Choroid plexus epithelial cell (primary cell): ENCODE results near the gene MFAP3.

ENCODE experiments used
- DNase-seq: peaks from one replicate; pipeline ENCODE4 v3.0.0-alpha.2; 2010; ENCODE audit warnings: low read depth
- H3K4me3 ChIP-seq: 2 replicates; pipeline ENCODE4 v1.5.1; 2011; ENCODE audit warnings: low read depth, mild to moderate bottlenecking, control low read depth, low read length, moderate library complexity
- TF ChIP-seq, protein P1 (sequence below): conservative IDR thresholded peaks from 2 replicates; pipeline ENCODE4 v1.5.1; 2011; ENCODE audit warnings: low read depth, mild to moderate bottlenecking, control low read depth, inconsistent platforms, low read length, moderate library complexity

The MFAP3 gene

DNA sequence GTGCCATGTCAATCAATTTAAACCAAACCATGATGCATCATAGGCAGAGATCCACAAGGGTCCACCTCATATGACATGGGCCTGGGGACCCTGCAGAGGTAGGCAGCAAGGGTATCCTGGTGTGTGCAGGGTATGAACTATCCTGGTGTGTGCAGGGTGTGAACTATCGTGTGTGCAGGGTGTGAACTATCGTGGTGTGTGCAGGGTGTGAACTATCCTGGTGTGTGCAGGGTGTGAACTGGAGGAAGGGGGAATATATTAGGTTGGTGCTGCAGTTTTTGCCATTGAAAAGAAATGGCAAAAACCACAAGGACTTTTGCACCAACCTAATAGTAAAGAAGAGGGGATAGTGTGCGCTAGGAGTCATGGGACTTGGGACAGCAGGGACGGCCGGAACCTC lies 50.0 kb downstream of the MFAP3 start:
- TF ChIP-seq, protein P1, sequence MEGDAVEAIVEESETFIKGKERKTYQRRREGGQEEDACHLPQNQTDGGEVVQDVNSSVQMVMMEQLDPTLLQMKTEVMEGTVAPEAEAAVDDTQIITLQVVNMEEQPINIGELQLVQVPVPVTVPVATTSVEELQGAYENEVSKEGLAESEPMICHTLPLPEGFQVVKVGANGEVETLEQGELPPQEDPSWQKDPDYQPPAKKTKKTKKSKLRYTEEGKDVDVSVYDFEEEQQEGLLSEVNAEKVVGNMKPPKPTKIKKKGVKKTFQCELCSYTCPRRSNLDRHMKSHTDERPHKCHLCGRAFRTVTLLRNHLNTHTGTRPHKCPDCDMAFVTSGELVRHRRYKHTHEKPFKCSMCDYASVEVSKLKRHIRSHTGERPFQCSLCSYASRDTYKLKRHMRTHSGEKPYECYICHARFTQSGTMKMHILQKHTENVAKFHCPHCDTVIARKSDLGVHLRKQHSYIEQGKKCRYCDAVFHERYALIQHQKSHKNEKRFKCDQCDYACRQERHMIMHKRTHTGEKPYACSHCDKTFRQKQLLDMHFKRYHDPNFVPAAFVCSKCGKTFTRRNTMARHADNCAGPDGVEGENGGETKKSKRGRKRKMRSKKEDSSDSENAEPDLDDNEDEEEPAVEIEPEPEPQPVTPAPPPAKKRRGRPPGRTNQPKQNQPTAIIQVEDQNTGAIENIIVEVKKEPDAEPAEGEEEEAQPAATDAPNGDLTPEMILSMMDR, result no peak
- H3K4me3 ChIP-seq, result no peak overlapping the region
- DNase-seq, result no peak

DNA sequence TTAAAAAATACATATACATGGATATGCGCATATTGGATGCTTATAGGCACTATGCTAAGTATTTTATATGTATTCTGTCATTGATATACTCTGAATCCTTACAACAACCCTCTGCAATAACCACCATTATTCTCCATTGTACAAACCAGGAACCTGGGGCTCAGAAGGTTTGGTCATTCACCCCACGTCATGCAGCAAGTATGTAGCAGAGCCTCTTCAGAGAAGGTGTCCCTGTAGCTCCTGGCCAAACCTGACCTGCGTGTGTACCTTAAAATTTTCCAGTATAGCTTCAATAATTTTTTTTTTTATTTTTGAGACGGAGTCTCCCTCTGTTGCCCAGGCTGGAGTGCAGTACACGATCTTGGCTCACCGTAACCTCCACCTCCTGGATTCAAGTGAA lies 51.9 kb downstream of the MFAP3 start:
- DNase-seq, result no peak
- TF ChIP-seq, protein P1, result no peak
- H3K4me3 ChIP-seq, result no peak overlapping the region

DNA sequence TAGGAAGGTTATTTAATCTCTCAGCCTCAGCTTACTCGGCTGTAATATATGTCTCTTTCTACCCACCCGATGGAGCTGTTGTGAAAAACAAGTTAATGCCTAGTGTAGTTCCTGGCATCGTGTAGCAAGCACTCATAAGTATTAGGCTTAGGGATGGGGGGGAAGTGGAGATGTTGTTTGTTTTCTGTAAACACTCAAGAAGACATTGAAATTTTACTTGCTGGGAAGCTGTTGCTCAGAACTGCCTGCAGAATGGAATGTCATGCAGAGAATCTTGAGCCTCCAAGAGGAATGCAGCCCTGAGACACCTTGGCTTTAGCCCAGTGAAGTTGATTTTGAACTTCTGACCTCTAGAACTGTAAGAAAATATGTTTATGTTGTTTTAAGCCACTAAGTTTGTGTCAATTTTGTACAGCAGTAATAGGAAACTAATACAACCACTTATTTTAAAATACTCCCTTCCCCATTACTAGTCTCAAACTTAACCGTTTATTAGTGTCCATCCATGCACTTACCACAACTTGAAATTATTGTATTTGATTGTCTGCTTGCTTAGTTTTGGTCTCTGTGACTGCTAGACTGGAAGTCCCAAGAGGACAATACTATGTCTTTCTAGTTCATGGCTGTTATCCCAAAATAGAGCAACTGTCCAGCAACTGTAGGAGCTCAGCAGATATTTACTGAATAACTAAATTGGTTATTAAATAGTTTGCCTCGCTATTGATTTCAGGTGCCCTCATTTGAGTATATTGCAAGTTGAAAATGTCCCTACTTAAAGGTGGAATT lies 53.8 kb downstream of the MFAP3 start:
- TF ChIP-seq, protein P1, result no peak
- DNase-seq, result peak; percentile 84
- no peak overlapping the region for H3K4me3 ChIP-seq

DNA sequence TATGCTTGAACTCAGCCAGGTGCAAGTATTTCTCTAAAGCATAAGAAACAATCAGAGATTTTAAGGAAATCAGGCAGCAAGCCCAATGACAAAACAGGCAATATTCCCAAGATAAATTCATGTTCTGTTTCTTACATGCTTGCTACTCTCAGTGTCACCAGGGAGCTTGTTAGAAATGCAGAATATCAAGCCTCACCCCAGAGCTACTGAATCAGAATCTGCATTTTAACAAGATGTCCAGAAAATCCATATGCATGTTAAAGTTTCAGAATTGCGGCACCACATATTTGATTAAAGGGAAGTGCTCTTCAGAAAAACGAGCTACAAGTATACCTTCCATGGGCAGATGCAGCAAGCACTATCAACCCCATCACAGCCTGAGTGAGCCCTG lies 54.4 kb downstream of the MFAP3 start:
- no peak for DNase-seq
- TF ChIP-seq, protein P1, result no peak
- H3K4me3 ChIP-seq, result no peak overlapping the region

DNA sequence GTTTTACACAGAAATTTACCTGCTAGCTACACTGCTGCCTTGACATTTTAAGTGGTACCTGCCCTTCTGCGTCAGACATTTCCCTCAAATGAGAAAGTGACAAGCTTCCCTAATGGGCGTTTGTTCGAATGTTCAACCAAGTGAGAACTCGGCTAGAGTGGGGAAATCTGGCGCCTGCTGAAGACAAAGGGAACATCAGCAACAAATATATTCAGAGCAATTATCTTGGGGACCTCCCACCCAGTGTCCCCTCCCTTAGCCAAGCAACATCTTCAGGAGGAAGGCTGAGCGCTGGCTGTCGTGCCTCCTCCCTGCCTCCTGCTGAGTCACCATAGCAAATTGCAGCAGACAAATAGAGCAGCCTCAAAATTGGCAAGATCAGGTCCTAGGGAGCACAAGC lies 57.1 kb downstream of the MFAP3 start:
- no peak overlapping the region for H3K4me3 ChIP-seq
- DNase-seq, result no peak
- TF ChIP-seq, protein P1, result no peak

DNA sequence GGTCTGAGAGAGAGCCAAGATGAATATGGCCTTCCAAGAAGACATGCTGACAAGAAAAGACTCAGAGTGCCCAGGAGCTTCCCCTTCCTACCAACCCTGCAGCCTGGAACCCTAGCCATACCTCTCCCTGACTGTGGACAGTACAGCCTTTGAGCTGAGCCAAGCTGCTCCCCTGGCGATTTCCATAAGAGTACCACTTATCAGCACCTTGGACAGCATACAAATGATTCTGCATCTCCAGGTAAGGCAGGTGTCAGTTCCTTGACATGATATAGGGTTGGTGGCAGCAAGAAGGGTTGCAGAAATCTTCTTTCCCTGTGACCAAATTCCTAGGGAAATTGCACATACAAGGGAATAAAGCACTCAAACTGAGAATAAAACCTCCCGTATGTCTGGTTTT lies 58.3 kb downstream of the MFAP3 start:
- DNase-seq, result no peak
- H3K4me3 ChIP-seq, result no peak overlapping the region
- TF ChIP-seq, protein P1, result no peak

DNA sequence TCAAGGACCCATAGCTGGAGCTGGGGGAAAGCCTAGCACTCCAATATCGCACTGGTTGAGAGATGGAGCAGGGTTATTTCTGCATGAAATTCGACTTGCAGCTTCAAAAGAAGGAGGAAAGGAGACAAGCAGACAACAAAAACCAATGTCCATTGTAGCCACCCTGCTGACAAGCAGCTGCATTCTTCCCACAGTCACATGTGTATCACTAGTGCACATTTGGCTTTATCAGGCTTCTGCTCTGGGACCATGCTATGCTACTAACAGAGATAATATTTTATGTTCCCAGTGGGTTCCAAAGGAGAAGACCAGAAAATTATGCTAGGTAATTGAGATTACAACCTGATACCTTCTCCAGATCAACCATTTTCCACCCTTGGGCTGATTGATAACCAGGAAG lies 59.7 kb downstream of the MFAP3 start:
- no peak for DNase-seq
- no peak overlapping the region for H3K4me3 ChIP-seq
- TF ChIP-seq, protein P1, result no peak
